Fibroblast of peridontal ligament (primary cell): ENCODE results near the gene TERT.
"Not testable (repeated sequence)": the region's sequence is repeated elsewhere in the genome, so short reads cannot be mapped to it uniquely, and the experiment has no call there.

Experiments
- DNase-seq: peaks from one replicate; pipeline ENCODE4 v3.0.0-alpha.2; 2010; ENCODE audit errors: extremely low read depth

TERT gene

GRCh38 chr5:1294835-1295649 is at the start of gene TERT:
Gene TERT, minus strand, starts transcription at chr5:1295068. Its CDS starts 79 bp downstream, at chr5:1294989.
- DNase-seq = no peak

- no peak for DNase-seq
Measured at GRCh38 chr5:1343931-1344901, 49.3 kb upstream of the TERT start.

- no peak for DNase-seq
Measured at GRCh38 chr5:1343315-1343751, 48.5 kb upstream of the TERT start.

GRCh38 chr5:1342711-1343110 is 47.8 kb upstream of the TERT start:
- not testable (repeated sequence) for DNase-seq

- no peak for DNase-seq
Measured at GRCh38 chr5:1342268-1342667, 47.4 kb upstream of the TERT start.

- no peak for DNase-seq
Measured at GRCh38 chr5:1341863-1342262, 47.0 kb upstream of the TERT start.

GRCh38 chr5:1339818-1340210 is 44.9 kb upstream of the TERT start:
- not testable (repeated sequence) for DNase-seq

GRCh38 chr5:1339139-1339817 is 44.4 kb upstream of the TERT start:
- not testable (repeated sequence) for DNase-seq

GRCh38 chr5:1338506-1339070 is 43.7 kb upstream of the TERT start:
- DNase-seq = no peak

- DNase-seq = no peak
Measured at GRCh38 chr5:1338196-1338490, 43.3 kb upstream of the TERT start.

- DNase-seq = no peak
Measured at GRCh38 chr5:1337489-1338195, 42.8 kb upstream of the TERT start.

GRCh38 chr5:1336749-1337488 is 42.1 kb upstream of the TERT start:
- no peak for DNase-seq

GRCh38 chr5:1336106-1336561 is 41.3 kb upstream of the TERT start:
- DNase-seq = no peak

- DNase-seq = no peak
Measured at GRCh38 chr5:1335540-1336095, 40.8 kb upstream of the TERT start.

- DNase-seq = no peak
Measured at GRCh38 chr5:1334831-1335539, 40.1 kb upstream of the TERT start.

GRCh38 chr5:1333986-1334385 is 39.1 kb upstream of the TERT start:
- no peak for DNase-seq

GRCh38 chr5:1333286-1333685 is 38.4 kb upstream of the TERT start:
- not testable (repeated sequence) for DNase-seq

- no peak for DNase-seq
Measured at GRCh38 chr5:1332461-1333001, 37.7 kb upstream of the TERT start.

- DNase-seq = no peak
Measured at GRCh38 chr5:1331861-1332405, 37.1 kb upstream of the TERT start.
